Iris pigment epithelial cell (primary cell): ENCODE results near the gene RNPEPL1.

Experiments
- DNase-seq: peaks from one replicate; pipeline ENCODE4 v3.0.0-alpha.2; 2011; ENCODE audit warnings: low read depth

The RNPEPL1 gene

GRCh38 chr2:240591784-240592183 is 23.5 kb downstream of the RNPEPL1 start:
- DNase-seq = no peak

- no peak for DNase-seq
These were observed 24.9 kb downstream of the RNPEPL1 start for GRCh38 chr2:240593026-240593702.

- no peak for DNase-seq
These were observed 25.6 kb downstream of the RNPEPL1 start for GRCh38 chr2:240593703-240594451.

- DNase-seq = no peak
These were observed 26.5 kb downstream of the RNPEPL1 start for GRCh38 chr2:240594511-240595380.

GRCh38 chr2:240595381-240596079 is 27.2 kb downstream of the RNPEPL1 start:
- DNase-seq = peak; percentile 11

GRCh38 chr2:240596080-240596460 is 27.8 kb downstream of the RNPEPL1 start:
- no peak for DNase-seq

GRCh38 chr2:240596491-240596931 is 28.2 kb downstream of the RNPEPL1 start:
- no peak for DNase-seq

GRCh38 chr2:240597054-240597418 is 28.8 kb downstream of the RNPEPL1 start:
- DNase-seq = no peak

- DNase-seq = no peak
These were observed 29.3 kb downstream of the RNPEPL1 start for GRCh38 chr2:240597419-240598181.

GRCh38 chr2:240598311-240598911 is 30.1 kb downstream of the RNPEPL1 start:
- DNase-seq = no peak

- no peak for DNase-seq
These were observed 30.9 kb downstream of the RNPEPL1 start for GRCh38 chr2:240599141-240599583.

GRCh38 chr2:240600451-240600961 is 32.2 kb downstream of the RNPEPL1 start:
- DNase-seq = no peak

- DNase-seq = no peak
These were observed 33.0 kb downstream of the RNPEPL1 start for GRCh38 chr2:240601061-240601830.

- DNase-seq = no peak
These were observed 33.5 kb downstream of the RNPEPL1 start for GRCh38 chr2:240601831-240602160.

GRCh38 chr2:240602266-240603050 is 34.2 kb downstream of the RNPEPL1 start:
- DNase-seq = no peak

- DNase-seq = no peak
These were observed 35.0 kb downstream of the RNPEPL1 start for GRCh38 chr2:240603081-240603835.

- DNase-seq = no peak
These were observed 35.6 kb downstream of the RNPEPL1 start for GRCh38 chr2:240603846-240604245.

GRCh38 chr2:240604291-240604938 is 36.1 kb downstream of the RNPEPL1 start:
- peak; percentile 74 for DNase-seq
